Stimulated activated CD8-positive, alpha-beta memory T cell treated with anti-CD3 and anti-CD28 coated beads, Interleukin-15, amount 100 ng/mL, for 1 hour (primary cell): ENCODE results near the gene UBE2Q1.
A peak's percentile ranks its signal among the peaks of the same experiment; 100 is the strongest.

Experiments used
- DNase-seq: peaks from one replicate; pipeline ENCODE4 v3.0.0-alpha.2; 2020; ENCODE audit warnings: low read depth

Gene UBE2Q1

DNA sequence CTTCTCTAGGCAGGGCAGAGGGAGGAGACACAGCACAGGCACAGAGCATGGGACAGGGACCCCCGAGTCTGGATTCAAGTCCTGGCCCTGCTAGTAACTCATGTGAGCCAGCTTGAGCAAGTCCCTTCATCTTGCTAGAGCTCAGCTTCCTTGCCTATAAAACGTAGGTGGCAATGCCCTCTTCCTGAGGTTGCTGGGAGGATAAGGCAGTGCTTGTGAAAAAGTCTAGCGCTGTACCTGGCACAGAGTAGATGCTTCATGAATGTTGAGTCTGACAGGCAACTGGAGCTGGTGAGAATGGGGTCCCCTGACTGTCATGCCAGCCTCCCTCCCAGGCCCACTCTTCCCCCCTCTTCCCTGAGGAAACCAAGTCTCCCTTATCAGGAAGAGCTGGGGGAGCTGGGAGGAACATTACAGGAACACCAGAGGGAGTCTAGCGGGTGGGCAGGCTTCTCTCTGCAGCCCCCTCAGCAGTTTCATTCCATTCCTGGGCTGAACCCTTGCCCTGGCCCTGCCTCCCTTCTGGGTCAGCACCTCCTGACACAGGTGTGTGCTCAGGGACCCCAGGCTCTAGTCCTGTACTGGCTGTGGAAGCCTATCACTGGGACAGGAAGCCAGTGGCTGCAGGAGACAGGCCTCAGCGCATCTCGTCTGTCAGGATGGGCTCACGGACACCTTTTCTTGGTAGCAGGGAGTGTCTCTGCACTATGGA lies 19.0 kb upstream of the UBE2Q1 start:
- DNase-seq, result no peak

GRCh38 chr1:154575951-154576566 lies 17.6 kb upstream of the UBE2Q1 start:
- DNase-seq, result no peak

- no peak for DNase-seq
These were observed 16.9 kb upstream of the UBE2Q1 start for GRCh38 chr1:154575147-154575927.

- DNase-seq, result no peak
These were observed 16.3 kb upstream of the UBE2Q1 start for GRCh38 chr1:154574716-154575115.

GRCh38 chr1:154573168-154573510 lies 14.7 kb upstream of the UBE2Q1 start:
- DNase-seq, result no peak

GRCh38 chr1:154572468-154573167 lies 14.2 kb upstream of the UBE2Q1 start:
- no peak for DNase-seq

DNA sequence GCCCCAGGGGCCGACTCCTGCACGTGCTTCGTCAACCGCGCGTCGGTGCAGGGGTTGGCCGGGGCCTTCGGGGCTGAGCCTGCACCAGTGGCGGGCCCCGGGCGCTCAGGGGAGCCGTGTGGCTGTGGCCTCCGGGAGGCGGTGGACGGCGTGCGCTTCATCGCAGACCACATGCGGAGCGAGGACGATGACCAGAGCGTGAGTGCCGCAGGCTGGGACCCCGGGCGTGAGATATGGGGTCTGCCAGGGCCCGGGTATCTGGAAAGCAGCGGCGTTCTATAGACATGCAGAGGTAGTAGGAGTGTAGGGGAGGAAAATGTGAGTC lies 13.5 kb upstream of the UBE2Q1 start:
- no peak for DNase-seq

- DNase-seq, result no peak
These were observed 12.9 kb upstream of the UBE2Q1 start for GRCh38 chr1:154571244-154571963.

GRCh38 chr1:154568157-154568815 lies 9.8 kb upstream of the UBE2Q1 start:
- no peak for DNase-seq

- DNase-seq, result peak; percentile 39
These were observed 9.1 kb upstream of the UBE2Q1 start, which contains the start of gene CHRNB2 for GRCh38 chr1:154567386-154568156. Gene CHRNB2, plus strand, starts transcription at chr1:154567778. Its CDS starts 267 bp downstream, at chr1:154568045.

DNA sequence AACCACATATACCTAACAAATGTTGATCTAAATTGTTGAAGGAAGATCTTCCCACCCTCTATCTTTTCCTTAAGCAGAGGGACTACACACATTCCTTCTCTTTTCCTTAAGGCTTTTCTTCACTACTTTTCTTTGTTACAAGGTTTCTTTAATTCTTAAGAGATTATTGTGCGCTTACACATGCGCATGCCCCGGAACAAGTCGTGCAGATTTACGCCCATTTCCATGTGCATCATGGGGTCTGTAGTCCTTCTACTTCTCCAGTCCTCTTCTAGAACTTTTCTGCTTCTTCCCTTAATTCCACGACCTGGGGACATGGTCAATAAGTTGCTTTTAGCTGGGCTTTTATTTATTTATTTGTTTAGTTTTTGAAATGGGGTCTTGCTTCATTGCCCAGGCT lies 7.4 kb upstream of the UBE2Q1 start:
- no peak for DNase-seq

DNA sequence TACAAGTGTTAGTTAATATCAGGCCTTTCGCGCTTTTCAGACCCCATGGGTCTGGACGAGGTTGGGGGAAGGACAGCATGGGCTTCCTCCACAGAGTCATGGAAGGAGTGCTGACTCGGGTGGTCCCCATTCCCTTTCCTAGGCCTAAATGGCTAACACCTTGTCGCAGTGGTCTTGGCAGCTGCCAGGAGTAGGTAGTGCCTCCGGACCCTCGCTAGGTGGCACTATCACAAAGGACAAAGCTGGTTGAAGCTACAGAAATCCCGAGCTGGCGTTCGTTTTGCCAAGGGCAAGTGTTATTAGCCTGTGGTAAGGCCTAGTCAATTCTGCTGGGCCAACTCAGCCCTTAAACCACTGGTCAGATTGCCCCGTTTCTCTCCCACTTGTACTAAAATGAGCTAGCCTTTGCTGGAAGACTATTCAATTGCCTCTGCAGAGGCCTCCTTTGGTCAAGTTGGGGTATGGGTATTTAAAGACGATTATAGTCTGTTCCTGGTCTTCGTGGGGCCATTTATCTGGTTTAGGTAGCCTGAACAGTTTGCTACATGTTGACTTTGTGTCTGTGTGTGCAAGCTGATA lies 1.1 kb upstream of the UBE2Q1 start:
- DNase-seq, result peak; percentile 62

GRCh38 chr1:154558720-154559465 lies 431 bp upstream of the UBE2Q1 start:
- DNase-seq, result peak; percentile 99

- no peak for DNase-seq
These were observed 1.1 kb downstream of the UBE2Q1 start for GRCh38 chr1:154557248-154557938.

GRCh38 chr1:154556422-154556821 lies 2.0 kb downstream of the UBE2Q1 start:
- DNase-seq, result no peak

GRCh38 chr1:154553056-154554030 lies 5.1 kb downstream of the UBE2Q1 start:
- no peak for DNase-seq

DNA sequence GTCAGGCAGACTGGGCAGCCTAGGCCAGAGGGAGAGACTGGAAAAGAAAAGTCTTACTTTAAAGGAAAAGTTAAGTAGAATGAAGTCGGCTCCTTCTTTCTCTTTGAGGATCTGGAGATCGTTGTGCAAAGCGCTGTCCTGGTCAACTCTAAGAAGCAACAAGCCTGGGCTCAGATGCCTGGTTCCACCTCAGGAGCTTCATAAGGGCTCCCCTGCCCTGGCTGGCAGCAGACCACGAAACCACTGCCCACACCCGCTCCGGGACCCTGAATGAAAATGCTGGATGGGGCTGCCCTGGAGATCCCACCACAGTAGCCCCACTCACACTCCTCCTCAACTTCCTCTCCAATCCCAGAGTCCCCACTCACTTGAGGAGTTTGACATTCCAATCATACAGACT lies 6.4 kb downstream of the UBE2Q1 start:
- DNase-seq, result no peak

DNA sequence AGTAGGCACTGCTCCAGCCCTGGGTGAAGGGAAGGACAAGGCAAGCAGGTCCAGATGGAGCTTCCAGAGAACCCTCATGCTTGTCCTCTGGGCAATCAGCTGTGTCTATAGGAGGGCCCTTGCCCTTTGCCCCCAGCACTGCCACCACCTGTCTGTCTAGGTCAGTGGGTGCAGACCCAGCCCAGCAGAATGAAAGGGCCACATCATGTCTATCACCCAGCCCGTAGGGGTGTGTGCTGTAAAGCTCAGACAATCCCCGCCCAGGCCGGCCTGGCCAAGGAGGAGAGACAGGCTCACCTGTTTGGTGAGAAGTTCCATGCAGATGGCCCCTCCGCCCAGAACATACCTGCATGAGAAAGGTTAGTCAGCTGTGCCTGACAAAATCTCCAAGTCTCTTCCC lies 7.0 kb downstream of the UBE2Q1 start:
- no peak for DNase-seq
